H1 (cell line): ENCODE results near the gene RPIA. TPM values are rescaled to one million over a fixed set of nuclear protein-coding genes. Genes with fewer than 3 reads are reported as not detected.

Experiments used
- CTCF ChIA-PET: fragments of 300-600 bp; sonication (Branson Sonifier 250); formaldehyde crosslinking; loops from one replicate; lab custom pipeline; 2021; ENCODE audit not compliant: partially characterized antibody; lab: Charles Lee
- POLR2A ChIA-PET: fragments of 300-600 bp; sonication (Branson Sonifier 250); formaldehyde crosslinking; loops from one replicate; lab custom pipeline; 2021; ENCODE audit warnings: inconsistent platforms; ENCODE audit not compliant: partially characterized antibody; lab: Charles Lee
- DNase-seq, 2 experiments: peaks; one replicate each; pipeline versions ENCODE4 v3.0.0 to v3.0.0-alpha.2; 2010 to 2022; ENCODE audit warnings: low spot score in 2 of 2, low read depth in 1 of 2, mixed read lengths in 1 of 2
- FAIRE-seq: peaks from 2 replicates; lab custom pipeline; 2011; peaks lifted over from hg19 to GRCh38; lab: Jason Lieb, UNC
- H2AFZ ChIP-seq: 2 replicates; pipeline ENCODE4 v1.8.1; 2012; ENCODE audit warnings: low read length, inconsistent platforms
- H2AK5ac ChIP-seq: 2 replicates; pipeline ENCODE4 v1.6.1; 2013; ENCODE audit warnings: low read depth, low read length
- H2BK120ac ChIP-seq: replicated peaks from 2 replicates; pipeline ENCODE3; 2013; ENCODE audit warnings: low read depth, low read length, inconsistent platforms
- H2BK12ac ChIP-seq: 2 replicates; pipeline ENCODE4 v1.6.1; 2013; ENCODE audit warnings: low read depth, low read length
- H2BK15ac ChIP-seq: 2 replicates; pipeline ENCODE4 v1.6.1; 2013; ENCODE audit warnings: low read length
- H2BK20ac ChIP-seq: 2 replicates; pipeline ENCODE4 v1.6.1; 2013; ENCODE audit warnings: low read length
- H2BK5ac ChIP-seq: 2 replicates; pipeline ENCODE4 v1.6.1; 2013; ENCODE audit warnings: low read depth, low read length
- H3K14ac ChIP-seq: 2 replicates; pipeline ENCODE4 v1.6.1; 2013; ENCODE audit warnings: inconsistent platforms; ENCODE audit not compliant: insufficient read length
- H3K18ac ChIP-seq: 2 replicates; pipeline ENCODE4 v1.6.1; 2013; ENCODE audit warnings: low read length; ENCODE audit errors: extremely low read depth
- H3K23ac ChIP-seq: 2 replicates; pipeline ENCODE4 v1.6.1; 2013; ENCODE audit warnings: inconsistent platforms; ENCODE audit not compliant: insufficient read length
- H3K23me2 ChIP-seq: 2 replicates; pipeline ENCODE4 v1.6.1; 2013; ENCODE audit warnings: low read depth, low read length
- H3K27ac ChIP-seq: 2 replicates; pipeline ENCODE4 v1.6.1; 2011; ENCODE audit warnings: low read depth, low read length, inconsistent platforms
- H3K27me3 ChIP-seq, 4 experiments: replicated peaks in 1 of 4; 1 replicate in 1 of 4; 2 replicates in 3 of 4; pipeline versions ENCODE4 v1.6.1 to v1.8.1; 2011 to 2013; ENCODE audit warnings: low read length in 3 of 4, mild to moderate bottlenecking in 3 of 4, inconsistent platforms in 2 of 4, mixed read lengths in 2 of 4, moderate library complexity in 1 of 4; ENCODE audit not compliant: control insufficient read depth in 3 of 4, insufficient read depth in 3 of 4; ENCODE audit errors: extremely low read depth in 1 of 4
- H3K36me3 ChIP-seq, 4 experiments: 2 replicates each; pipeline versions ENCODE4 v1.6.1 to v1.8.1; 2011 to 2013; ENCODE audit warnings: mild to moderate bottlenecking in 4 of 4, low read length in 3 of 4, moderate library complexity in 2 of 4, control low read depth in 1 of 4, inconsistent platforms in 1 of 4; ENCODE audit not compliant: insufficient read depth in 4 of 4, control insufficient read depth in 2 of 4
- H3K4ac ChIP-seq: replicated peaks from 2 replicates; pipeline ENCODE3; 2013; ENCODE audit warnings: low read length, low read depth, mixed read lengths, inconsistent platforms; ENCODE audit not compliant: insufficient read length
- H3K4me1 ChIP-seq, 4 experiments: replicated peaks in 1 of 4; 1 replicate in 1 of 4; 2 replicates in 3 of 4; pipeline versions ENCODE4 v1.6.1 to v1.8.1; 2011 to 2013; ENCODE audit warnings: low read length in 3 of 4, inconsistent platforms in 2 of 4, mixed read lengths in 1 of 4; ENCODE audit not compliant: insufficient read depth in 4 of 4, control insufficient read depth in 3 of 4
- H3K4me2 ChIP-seq, 2 experiments: 2 replicates each; pipeline versions ENCODE4 v1.6.1 to v1.8.1; 2011 to 2013; ENCODE audit warnings: low read depth in 2 of 2, low read length in 2 of 2, control low read depth in 1 of 2, inconsistent platforms in 1 of 2, mild to moderate bottlenecking in 1 of 2; ENCODE audit not compliant: insufficient read depth in 1 of 2
- H3K4me3 ChIP-seq, 4 experiments: fragments of 200-600, 300-600 bp in 1 of 4; sonication (generic), shearing (Covaris generic), sonication (Bioruptor Twin) in 1 of 4; 2 replicates each; pipeline versions ENCODE4 v1.5.1 to v1.8.1; 2011 to 2016; ENCODE audit warnings: low read length in 4 of 4, low read depth in 3 of 4, control low read depth in 2 of 4, inconsistent platforms in 2 of 4, mild to moderate bottlenecking in 2 of 4, mixed read lengths in 1 of 4, moderate library complexity in 1 of 4; ENCODE audit not compliant: insufficient read depth in 2 of 4; ENCODE audit errors: extremely low read depth in 1 of 4
- H3K56ac ChIP-seq: replicated peaks from 2 replicates; pipeline ENCODE3; 2013; ENCODE audit warnings: low read depth, mild to moderate bottlenecking, mixed read lengths, low read length, inconsistent platforms; ENCODE audit not compliant: insufficient read length
- H3K79me1 ChIP-seq: 2 replicates; pipeline ENCODE4 v1.6.1; 2013; ENCODE audit warnings: low read depth, low read length, control low read depth
- H3K79me2 ChIP-seq, 2 experiments: 2 replicates each; pipeline versions ENCODE4 v1.6.1 to v1.8.1; 2012 to 2013; ENCODE audit warnings: low read length in 2 of 2, mild to moderate bottlenecking in 2 of 2, inconsistent platforms in 1 of 2; ENCODE audit not compliant: insufficient read depth in 2 of 2, control insufficient read depth in 1 of 2
- H3K9ac ChIP-seq, 4 experiments: replicated peaks in 1 of 4; 1 replicate in 1 of 4; 2 replicates in 3 of 4; pipeline versions ENCODE4 v1.6.1 to v1.8.1; 2011 to 2013; ENCODE audit warnings: low read depth in 3 of 4, low read length in 3 of 4, control low read depth in 2 of 4, mild to moderate bottlenecking in 2 of 4, moderate library complexity in 2 of 4, inconsistent platforms in 1 of 4; ENCODE audit errors: extremely low read depth in 1 of 4
- H3K9me3 ChIP-seq, 2 experiments: 2 replicates each; pipeline versions ENCODE4 v1.6.1 to v1.8.1; 2012 to 2013; ENCODE audit warnings: mild to moderate bottlenecking in 2 of 2, moderate library complexity in 2 of 2, control low read depth in 1 of 2, inconsistent platforms in 1 of 2, low read depth in 1 of 2, low read length in 1 of 2, mixed read lengths in 1 of 2; ENCODE audit not compliant: insufficient read depth in 2 of 2
- H4K20me1 ChIP-seq, 2 experiments: replicated peaks in 1 of 2; 2 replicates each; pipeline versions ENCODE3 to v1.8.1; 2011 to 2013; ENCODE audit warnings: inconsistent platforms in 2 of 2, low read length in 2 of 2, mild to moderate bottlenecking in 1 of 2; ENCODE audit not compliant: insufficient read depth in 2 of 2, control insufficient read depth in 1 of 2
- H4K5ac ChIP-seq: 2 replicates; pipeline ENCODE4 v1.6.1; 2013; ENCODE audit warnings: low read length, low read depth, mixed read lengths, inconsistent platforms; ENCODE audit not compliant: insufficient read length
- H4K8ac ChIP-seq: 2 replicates; pipeline ENCODE4 v1.8.0; 2013; ENCODE audit warnings: mild to moderate bottlenecking, moderate library complexity, low read length, inconsistent platforms; ENCODE audit not compliant: insufficient read depth; ENCODE audit errors: extremely low read depth
- H4K91ac ChIP-seq: replicated peaks from 2 replicates; pipeline ENCODE3; 2013; ENCODE audit warnings: low read length, mixed read lengths, inconsistent platforms; ENCODE audit not compliant: insufficient read length
- PHF8 ChIP-seq: fragments of 200-600 bp; sonication (generic); conservative IDR thresholded peaks from 2 replicates; pipeline ENCODE4 v1.7.1; 2012; ENCODE audit warnings: low read depth, mild to moderate bottlenecking, inconsistent platforms, low read length, moderate library complexity
- POLR2A ChIP-seq, 2 experiments: IDR thresholded peaks; 1 replicate in 1 of 2; 2 replicates in 1 of 2; pipeline ENCODE4 v1.6.1; 2011; ENCODE audit warnings: low read depth in 2 of 2, low read length in 2 of 2, mild to moderate bottlenecking in 2 of 2; ENCODE audit errors: control extremely low read depth in 1 of 2
- POLR2AphosphoS5 ChIP-seq: IDR thresholded peaks from 2 replicates; pipeline ENCODE4 v1.6.1; 2011; ENCODE audit warnings: low read depth, low read length
- POU5F1 ChIP-seq: IDR thresholded peaks from 2 replicates; pipeline ENCODE4 v1.6.1; 2011; ENCODE audit warnings: low read depth, mild to moderate bottlenecking, low read length, moderate library complexity
- SIN3A ChIP-seq, 2 experiments: IDR thresholded peaks in 1 of 2; conservative IDR thresholded peaks in 1 of 2; 2 replicates each; pipeline ENCODE4 v1.6.1; 2011 to 2012; ENCODE audit warnings: low read length in 2 of 2, improper control_type of control experiment in 1 of 2, low read depth in 1 of 2, mild to moderate bottlenecking in 1 of 2
- SIRT6 ChIP-seq: IDR thresholded peaks from one replicate; pipeline ENCODE4 v1.7.1; 2012; ENCODE audit warnings: low read length, inconsistent platforms
- WGBS, 2 experiments: shearing (Covaris generic) in 1 of 2; methylation state at CpG; one replicate each; pipeline versions ENCODE4 v1.1.6 to v1.1.7; 2013 to 2015; ENCODE audit warnings: low lambda C conversion rate in 2 of 2, mixed read lengths in 2 of 2, inconsistent platforms in 1 of 2, low coverage in 1 of 2, missing lambda C conversion rate in 1 of 2; ENCODE audit not compliant: insufficient replicate concordance in 2 of 2, insufficient coverage in 1 of 2, insufficient read length in 1 of 2; ENCODE audit errors: extremely low coverage in 1 of 2, missing lambda C conversion rate in 1 of 2; 5-methylcytosine and 5-hydroxymethylcytosine counted together
- polyA plus RNA-seq, 7 experiments: library from polyadenylated mRNA; depleted of rRNA in 3 of 7; stranded (reverse) in 5 of 7; unstranded in 2 of 7; fragments of >200 nt in 5 of 7; fragments of 200-250 nt in 2 of 7; gene quantifications; 1 replicate in 5 of 7; 2 replicates in 1 of 7; 4 replicates in 1 of 7; pipeline versions ENCODE4 v1.2.1 to v1.2.3, GENCODE V29; 2011 to 2013; ENCODE audit warnings: missing spikeins in 2 of 7, mixed read lengths in 2 of 7
- total RNA-seq: library from RNA; stranded (reverse); fragmentation: NEBNext Ultra II Directional; extraction: Animal tissue kit (Norgen Biotek cat#: 25700); gene quantifications from 2 replicates; pipeline ENCODE4 v1.2.1, GENCODE V29; 2021
- TF ChIP-seq, protein P1 (sequence below): IDR thresholded peaks from 2 replicates; pipeline ENCODE4 v1.6.1; 2011; ENCODE audit warnings: low read depth, mild to moderate bottlenecking, low read length; ENCODE audit not compliant: insufficient read depth
- TF ChIP-seq, protein P2 (sequence below): IDR thresholded peaks from 2 replicates; pipeline ENCODE4 v1.6.1; 2012; ENCODE audit warnings: inconsistent platforms

RPIA gene
- total and polyA plus RNA-seq, 2 of the 8 experiments (the other 6 are each of a cell fraction or from before 2014, with no cell fraction given): 13.1 to 24.0 TPM

DNA sequence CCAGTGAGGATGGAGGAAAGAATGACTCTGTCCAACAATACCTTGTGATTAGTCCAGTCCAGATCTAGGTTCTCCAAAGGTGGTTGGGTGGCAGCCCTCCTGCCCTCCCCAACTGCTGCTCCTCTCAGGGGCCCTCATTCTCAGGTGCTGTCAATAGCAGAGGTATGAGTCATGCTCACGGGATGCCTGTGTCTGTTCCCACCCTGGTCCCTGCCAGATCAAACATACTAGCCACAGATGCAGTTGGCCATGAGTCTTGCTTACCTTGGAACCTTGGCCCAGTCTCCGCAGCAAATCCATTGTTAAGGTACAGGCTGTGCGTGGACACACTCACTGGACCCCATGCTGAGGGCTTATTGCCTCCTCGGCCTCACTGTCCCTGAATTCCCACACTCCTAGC, 24.9 kb upstream of the RPIA start:
- FAIRE-seq: no peak
- Histone ChIP-seq H4K20me1 (no peaks in the 10 kb centered on the region), H3K18ac (no peak overlapping the region), H3K56ac (no peak overlapping the region), H3K9me3 (no peaks in the 10 kb centered on the region), H3K23me2 (no peaks in the 10 kb centered on the region)
- no peak for TF ChIP-seq SIRT6
- TF ChIP-seq, protein P1, sequence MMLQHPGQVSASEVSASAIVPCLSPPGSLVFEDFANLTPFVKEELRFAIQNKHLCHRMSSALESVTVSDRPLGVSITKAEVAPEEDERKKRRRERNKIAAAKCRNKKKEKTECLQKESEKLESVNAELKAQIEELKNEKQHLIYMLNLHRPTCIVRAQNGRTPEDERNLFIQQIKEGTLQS: no peak
- TF ChIP-seq, protein P2, sequence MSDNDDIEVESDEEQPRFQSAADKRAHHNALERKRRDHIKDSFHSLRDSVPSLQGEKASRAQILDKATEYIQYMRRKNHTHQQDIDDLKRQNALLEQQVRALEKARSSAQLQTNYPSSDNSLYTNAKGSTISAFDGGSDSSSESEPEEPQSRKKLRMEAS: no peak
- no peak for TF ChIP-seq PHF8
- no peak for TF ChIP-seq POLR2AphosphoS5
- TF ChIP-seq POU5F1: no peak
- no peak for TF ChIP-seq SIN3A (conservative IDR thresholded peaks at IDR 0.05 in 1 of 2, IDR thresholded peaks at IDR 0.05 in 1 of 2; ENCODE audit: low read depth in 1 of 2, low read length in 2 of 2)
- no peak for TF ChIP-seq POLR2A (IDR thresholded peaks at IDR 0.05; ENCODE audit: control extremely low read depth in 1 of 2, low read depth in 2 of 2, low read length in 2 of 2)
- TF ChIP-seq, all 59 proteins: peak for 0
- H3K27ac ChIP-seq: no peak overlapping the region
- no peak for DNase-seq
- CTCF ChIA-PET: interaction anchor here (1.0 to 13.6 kb wide), 9 partner anchors 6 to 476 kb away, joined by 3 to 306 read pairs (median 4); no protein-coding TSS in a partner anchor
- no peak overlapping the region for H3K4ac ChIP-seq
- no peaks in the 10 kb centered on the region for H3K27me3 ChIP-seq
- no peak overlapping the region for H4K91ac ChIP-seq
- H4K8ac ChIP-seq: no peak overlapping the region
- no peak overlapping the region for H3K4me3 ChIP-seq
- H4K5ac ChIP-seq: no peak overlapping the region
- H2BK15ac ChIP-seq: no peak overlapping the region
- H2BK12ac ChIP-seq: no peak overlapping the region
- H3K79me2 ChIP-seq: no peaks in the 10 kb centered on the region
- no peak overlapping the region for H2BK5ac ChIP-seq
- H3K4me2 ChIP-seq: no peak overlapping the region
- no peak overlapping the region for H2AK5ac ChIP-seq
- H3K23ac ChIP-seq: no peak overlapping the region
- H2AFZ ChIP-seq: no peak overlapping the region
- no peak overlapping the region for H2BK20ac ChIP-seq
- no peaks in the 10 kb centered on the region for H3K79me1 ChIP-seq
- POLR2A ChIA-PET: no interaction called here
- H3K14ac ChIP-seq: no peak overlapping the region
- no peak overlapping the region for H3K9ac ChIP-seq
- no peaks in the 10 kb centered on the region for H3K36me3 ChIP-seq
- H2BK120ac ChIP-seq: no peak overlapping the region
- 84% methylated on average over 4 of the region's 4 CpGs; no CpG with 5 or more reads in 1 of the 2 experiments for WGBS, 2 experiments
- H3K4me1 ChIP-seq: no peaks in the 10 kb centered on the region; a peak in 1 of 7 replicates
